ENCODE data around the gene OR52I2. TPM values are rescaled to one million over a fixed set of nuclear protein-coding genes. Genes with fewer than 3 reads are reported as not detected.

The OR52I2 gene
- total RNA-seq, 3 donors from 2014 or later: not detected

- Histone ChIP-seq H3K9me3 (no peaks in the 10 kb centered on the region), H3K4me3 (no peak overlapping the region), H3K4me1 (no peaks in the 10 kb centered on the region), H3K36me3 (no peaks in the 10 kb centered on the region), H3K27ac (no peak overlapping the region), H3K27me3 (no peaks in the 10 kb centered on the region)
- intact Hi-C loops (cut with DNase I; ENCODE audit: low total_unique reads): no loop called here
- TF ChIP-seq POLR2A (IDR thresholded peaks at IDR 0.05) (no peak), POLR2AphosphoS5 (IDR thresholded peaks at IDR 0.05) (no peak), CTCF (IDR thresholded peaks at IDR 0.05) (no peak)
- no peak for DNase-seq (ENCODE audit: low spot score in 2 of 2)
These were observed 34.4 kb downstream of the OR52I2 start for GRCh38 chr11:4615856-4616444.

- intact Hi-C loops (cut with DNase I; ENCODE audit: low total_unique reads): no loop called here
- no peak for DNase-seq (ENCODE audit: low spot score in 2 of 2)
- no peaks in the 10 kb centered on the region for H3K27me3 ChIP-seq
- H3K36me3 ChIP-seq: no peaks in the 10 kb centered on the region
- H3K4me1 ChIP-seq: no peaks in the 10 kb centered on the region
- peaks cover 0 to 6% of the 10 kb centered on the region in 2 donors for H3K9me3 ChIP-seq
- no peak overlapping the region for H3K27ac ChIP-seq
- TF ChIP-seq CTCF (IDR thresholded peaks at IDR 0.05) (no peak), POLR2AphosphoS5 (IDR thresholded peaks at IDR 0.05) (no peak), POLR2A (IDR thresholded peaks at IDR 0.05) (no peak)
- H3K4me3 ChIP-seq: no peak overlapping the region
These were observed 38.0 kb downstream of the OR52I2 start for GRCh38 chr11:4619514-4619913.

GRCh38 chr11:4626207-4627099 lies 44.9 kb downstream of the OR52I2 start:
- Histone ChIP-seq H3K36me3 (no peaks in the 10 kb centered on the region), H3K4me1 (no peaks in the 10 kb centered on the region), H3K4me3 (no peak overlapping the region), H3K9me3 (peaks cover 4 to 15% of the 10 kb centered on the region in 2 donors), H3K27ac (no peak overlapping the region), H3K27me3 (peaks cover 0 to 5% of the 10 kb centered on the region in 2 donors)
- DNase-seq (ENCODE audit: low spot score in 2 of 2): no peak
- no peak for TF ChIP-seq POLR2A (IDR thresholded peaks at IDR 0.05)
- TF ChIP-seq POLR2AphosphoS5 (IDR thresholded peaks at IDR 0.05): no peak
- peak; percentile 17 to 43 (median 28) for TF ChIP-seq CTCF (IDR thresholded peaks at IDR 0.05)
- intact Hi-C loops (cut with DNase I; ENCODE audit: low total_unique reads): no loop called here

- Histone ChIP-seq H3K27me3 (peaks cover 0 to 12% of the 10 kb centered on the region in 2 donors), H3K36me3 (no peaks in the 10 kb centered on the region), H3K4me3 (no peak overlapping the region), H3K9me3 (no peaks in the 10 kb centered on the region), H3K27ac (no peak overlapping the region), H3K4me1 (no peaks in the 10 kb centered on the region)
- TF ChIP-seq POLR2AphosphoS5 (IDR thresholded peaks at IDR 0.05) (no peak), POLR2A (IDR thresholded peaks at IDR 0.05) (no peak)
- no peak for DNase-seq (ENCODE audit: low spot score in 2 of 2)
- intact Hi-C loops (cut with DNase I; ENCODE audit: low total_unique reads): no loop called here
These were observed 54.6 kb downstream of the OR52I2 start for GRCh38 chr11:4636136-4636535.

- no peaks in the 10 kb centered on the region for H3K36me3 ChIP-seq
- peak within 1 kb of the TSS in 2 of 3 donors; percentile 19 to 52 for H3K4me3 ChIP-seq
- H3K4me1 ChIP-seq: no peaks in the 10 kb centered on the region
- no peak within 1 kb of the TSS for H3K27ac ChIP-seq
- intact Hi-C loops (cut with DNase I; ENCODE audit: low total_unique reads): no loop called here
- peaks cover 0 to 12% of the 10 kb centered on the region in 2 donors for H3K27me3 ChIP-seq
- TF ChIP-seq POLR2A (IDR thresholded peaks at IDR 0.05) (no peak), CTCF (IDR thresholded peaks at IDR 0.05) (peak; percentile 27 to 82 (median 66))
- H3K9me3 ChIP-seq: no peaks in the 10 kb centered on the region
- DNase-seq (ENCODE audit: low spot score in 2 of 2): peak; percentile 34 to 70
These were observed 55.6 kb downstream of the OR52I2 start, which contains the start of gene OR51D1 for GRCh38 chr11:4636962-4637661. OR51D1 (plus strand) TSS chr11:4637477; CDS start chr11:4639791, 2,314 bp downstream.
